GM20000 (cell line): ENCODE results near the gene FAM78A.

Source experiments
- DNase-seq: peaks from one replicate; pipeline ENCODE4 v3.0.0; 2012; ENCODE audit warnings: low spot score
- CTCF ChIP-seq: IDR thresholded peaks from 2 replicates; pipeline ENCODE4 v1.5.1; 2012; ENCODE audit warnings: mild to moderate bottlenecking, control low read depth; ENCODE audit errors: extremely low read depth, missing control alignments

FAM78A gene

GRCh38 chr9:131228988-131229387, 47.3 kb downstream of the FAM78A start:
- TF ChIP-seq CTCF, result no peak
- no peak for DNase-seq

GRCh38 chr9:131227959-131228460, 48.3 kb downstream of the FAM78A start:
- no peak for TF ChIP-seq CTCF
- no peak for DNase-seq

- no peak for DNase-seq
- no peak for TF ChIP-seq CTCF
These were observed 49.0 kb downstream of the FAM78A start for GRCh38 chr9:131227112-131227958.

GRCh38 chr9:131226226-131226625, 50.1 kb downstream of the FAM78A start:
- no peak for DNase-seq
- TF ChIP-seq CTCF, result no peak

- TF ChIP-seq CTCF, result no peak
- DNase-seq, result no peak
These were observed 53.9 kb downstream of the FAM78A start for GRCh38 chr9:131222460-131222859.

- no peak for DNase-seq
- no peak for TF ChIP-seq CTCF
These were observed 55.8 kb downstream of the FAM78A start for GRCh38 chr9:131220485-131220884.

GRCh38 chr9:131218370-131218769, 57.9 kb downstream of the FAM78A start:
- no peak for TF ChIP-seq CTCF
- no peak for DNase-seq
